Suprapubic skin (tissue), 4 donors: ENCODE measurements around the gene GLCCI1. TPM values are rescaled to one million over a fixed set of nuclear protein-coding genes. Genes with fewer than 3 reads are reported as not detected.

ENCODE experiments used
- DNase-seq, 2 donors: peaks; one replicate each; pipeline ENCODE4 v3.0.0-alpha.2; 2019; ENCODE audit warnings: low spot score in 2 of 2
- H3K27ac ChIP-seq: fragments of 200-600 bp; sonication (generic); one replicate; pipeline ENCODE4 v1.5.1; 2019
- H3K27me3 ChIP-seq: fragments of 200-600 bp; sonication (generic); one replicate; pipeline ENCODE4 v1.5.1; 2019
- H3K36me3 ChIP-seq: fragments of 200-600 bp; sonication (generic); one replicate; pipeline ENCODE4 v1.5.1; 2019
- H3K4me1 ChIP-seq: fragments of 200-600 bp; sonication (generic); one replicate; pipeline ENCODE4 v1.5.1; 2019
- H3K4me3 ChIP-seq: fragments of 200-600 bp; sonication (generic); one replicate; pipeline ENCODE4 v1.5.1; 2019; ENCODE audit warnings: mild to moderate bottlenecking
- H3K9me3 ChIP-seq: fragments of 200-600 bp; sonication (generic); one replicate; pipeline ENCODE4 v1.5.1; 2019
- CTCF ChIP-seq, 2 donors: fragments of 200-600 bp in 1 of 2; fragments of 450-650 bp in 1 of 2; sonication (generic) in 1 of 2; IDR thresholded peaks; one replicate each; pipeline ENCODE4 v1.5.1; 2016 to 2019; ENCODE audit warnings: antibody characterized with exemption in 2 of 2, mild to moderate bottlenecking in 1 of 2, moderate library complexity in 1 of 2
- EP300 ChIP-seq: sonication (generic); formaldehyde crosslinking; IDR thresholded peaks from one replicate; pipeline ENCODE4 v1.6.1; 2017; ENCODE audit warnings: antibody characterized with exemption
- POLR2A ChIP-seq, 2 donors: fragments of 450-650 bp; IDR thresholded peaks; one replicate each; pipeline ENCODE4 v1.6.1; 2017; ENCODE audit warnings: antibody characterized with exemption in 2 of 2, mild to moderate bottlenecking in 2 of 2, moderate library complexity in 2 of 2
- POLR2AphosphoS5 ChIP-seq, 3 donors: sonication (generic); formaldehyde crosslinking; IDR thresholded peaks; one replicate each; pipeline ENCODE4 v1.6.1; 2017; ENCODE audit warnings: antibody characterized with exemption in 3 of 3
- WGBS: methylation state at CpG from one replicate; pipeline ENCODE4 v1.1.5; 2018; 5-methylcytosine and 5-hydroxymethylcytosine counted together
- total RNA-seq, 4 donors: library from RNA; depleted of rRNA; stranded (reverse); fragments of >200 nt; gene quantifications; one replicate each; pipeline ENCODE4 v1.1.0, GENCODE V29; 2016

GLCCI1 gene
- total RNA-seq, 4 donors from 2014 or later = 17.1 to 37.7 (median 23.6) TPM

- Histone ChIP-seq H3K27me3 (no peaks in the 10 kb centered on the region), H3K9me3 (no peaks in the 10 kb centered on the region), H3K27ac (no peak overlapping the region), H3K36me3 (peaks cover 11% of the 10 kb centered on the region), H3K4me3 (no peak overlapping the region), H3K4me1 (no peaks in the 10 kb centered on the region)
- TF ChIP-seq POLR2AphosphoS5 (IDR thresholded peaks at IDR 0.05) (no peak), POLR2A (IDR thresholded peaks at IDR 0.05) (no peak), CTCF (IDR thresholded peaks at IDR 0.05) (no peak), EP300 (no peak)
- DNase-seq = no peak
- 93% methylated on average over 3 of the region's 4 CpGs for WGBS
Measured at GRCh38 chr7:8035192-8035591, 66.6 kb downstream of the GLCCI1 start.

- H3K36me3 ChIP-seq = peaks cover 11% of the 10 kb centered on the region
- H3K4me1 ChIP-seq = no peaks in the 10 kb centered on the region
- no peak for DNase-seq
- WGBS = no CpG with 5 or more reads among the region's 2 CpGs
- no peak overlapping the region for H3K27ac ChIP-seq
- no peaks in the 10 kb centered on the region for H3K9me3 ChIP-seq
- no peak for TF ChIP-seq CTCF (IDR thresholded peaks at IDR 0.05)
- TF ChIP-seq EP300 = no peak
- TF ChIP-seq POLR2AphosphoS5 (IDR thresholded peaks at IDR 0.05) = no peak
- TF ChIP-seq POLR2A (IDR thresholded peaks at IDR 0.05) = no peak
- H3K4me3 ChIP-seq = no peak overlapping the region
- no peaks in the 10 kb centered on the region for H3K27me3 ChIP-seq
Measured at GRCh38 chr7:8035647-8036518, 67.3 kb downstream of the GLCCI1 start.

GRCh38 chr7:8037151-8037550 lies 68.6 kb downstream of the GLCCI1 start:
- WGBS = 91% methylated on average over 3 of the region's 3 CpGs
- H3K27me3 ChIP-seq = no peaks in the 10 kb centered on the region
- no peak for DNase-seq
- H3K36me3 ChIP-seq = peaks cover 14% of the 10 kb centered on the region
- no peak for TF ChIP-seq EP300
- TF ChIP-seq POLR2A (IDR thresholded peaks at IDR 0.05) = no peak
- no peak for TF ChIP-seq POLR2AphosphoS5 (IDR thresholded peaks at IDR 0.05)
- no peak for TF ChIP-seq CTCF (IDR thresholded peaks at IDR 0.05)
- no peak overlapping the region for H3K27ac ChIP-seq
- H3K4me3 ChIP-seq = no peak overlapping the region
- no peaks in the 10 kb centered on the region for H3K9me3 ChIP-seq
- H3K4me1 ChIP-seq = no peaks in the 10 kb centered on the region

GRCh38 chr7:8040768-8041369 lies 72.3 kb downstream of the GLCCI1 start:
- Histone ChIP-seq H3K4me1 (no peaks in the 10 kb centered on the region), H3K9me3 (no peaks in the 10 kb centered on the region), H3K27me3 (no peaks in the 10 kb centered on the region), H3K4me3 (no peak overlapping the region), H3K36me3 (peaks cover 7% of the 10 kb centered on the region), H3K27ac (no peak overlapping the region)
- 88% methylated on average over 3 of the region's 3 CpGs for WGBS
- DNase-seq = no peak
- no peak for TF ChIP-seq CTCF (IDR thresholded peaks at IDR 0.05)
- no peak for TF ChIP-seq POLR2AphosphoS5 (IDR thresholded peaks at IDR 0.05)
- no peak for TF ChIP-seq POLR2A (IDR thresholded peaks at IDR 0.05)
- TF ChIP-seq EP300 = no peak

GRCh38 chr7:8042796-8043535 lies 74.4 kb downstream of the GLCCI1 start:
- no peaks in the 10 kb centered on the region for H3K27me3 ChIP-seq
- 84% methylated on average over 3 of the region's 3 CpGs for WGBS
- TF ChIP-seq POLR2A (IDR thresholded peaks at IDR 0.05) (no peak), POLR2AphosphoS5 (IDR thresholded peaks at IDR 0.05) (no peak), EP300 (no peak), CTCF (IDR thresholded peaks at IDR 0.05) (no peak)

More at GRCh38 chr7:8042796-8043535, 74.4 kb downstream of the GLCCI1 start:
- no peak overlapping the region for H3K27ac ChIP-seq
- H3K36me3 ChIP-seq = peaks cover 3% of the 10 kb centered on the region
- H3K9me3 ChIP-seq = no peaks in the 10 kb centered on the region
- H3K4me1 ChIP-seq = no peaks in the 10 kb centered on the region
- no peak for DNase-seq
- no peak overlapping the region for H3K4me3 ChIP-seq
